ENCODE measurements around the gene LONP1.

DNA sequence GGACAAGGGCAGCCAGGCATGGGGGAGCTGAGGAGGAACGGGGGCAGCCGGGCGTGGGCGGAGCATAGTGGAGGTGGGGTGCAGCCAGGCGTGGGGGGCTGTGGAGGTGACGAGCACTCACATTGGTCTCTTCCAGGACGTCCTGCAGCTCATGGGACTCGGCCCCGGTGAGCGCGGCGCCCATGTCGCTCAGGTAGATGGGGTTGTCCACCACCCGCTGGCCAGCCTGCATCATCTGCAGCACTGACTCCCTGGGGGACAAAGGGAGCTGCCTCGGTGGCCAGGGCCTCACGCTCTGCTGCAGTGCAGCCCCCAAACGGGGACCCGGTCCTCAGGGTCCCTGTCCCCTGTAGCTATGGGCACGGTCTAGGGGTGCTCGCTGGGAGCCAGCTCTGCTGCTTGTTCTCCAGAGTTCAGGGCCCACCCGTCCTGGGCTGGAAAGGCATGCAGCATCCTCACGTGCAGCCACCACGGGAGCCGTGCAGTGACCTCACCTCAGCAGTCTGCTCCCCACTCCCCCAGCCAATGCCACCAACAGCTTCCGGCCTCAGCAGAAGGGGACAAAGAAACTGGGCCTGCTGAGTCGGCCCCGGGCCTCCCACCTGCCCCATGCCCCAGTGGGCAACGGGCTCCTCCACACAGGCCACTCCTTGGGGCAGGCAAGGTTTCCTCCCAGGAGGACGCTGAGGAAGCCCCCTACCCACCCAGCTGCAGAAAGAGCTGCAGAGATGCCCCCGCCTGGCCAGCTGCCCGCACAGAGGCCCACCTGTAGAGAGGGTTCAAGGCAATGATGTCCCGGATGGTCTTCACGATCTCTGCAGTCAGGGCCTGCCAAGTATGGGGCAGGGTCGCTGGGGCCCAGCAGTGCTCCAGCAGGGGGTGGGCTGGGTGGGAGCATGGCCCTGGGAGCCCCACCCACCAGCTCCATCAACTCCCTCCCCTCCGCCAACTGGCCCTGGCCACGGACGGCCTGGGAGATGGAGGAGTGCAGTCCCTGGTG lies 12.1 kb downstream of the LONP1 start:
- TF ChIP-seq, protein P1, sequence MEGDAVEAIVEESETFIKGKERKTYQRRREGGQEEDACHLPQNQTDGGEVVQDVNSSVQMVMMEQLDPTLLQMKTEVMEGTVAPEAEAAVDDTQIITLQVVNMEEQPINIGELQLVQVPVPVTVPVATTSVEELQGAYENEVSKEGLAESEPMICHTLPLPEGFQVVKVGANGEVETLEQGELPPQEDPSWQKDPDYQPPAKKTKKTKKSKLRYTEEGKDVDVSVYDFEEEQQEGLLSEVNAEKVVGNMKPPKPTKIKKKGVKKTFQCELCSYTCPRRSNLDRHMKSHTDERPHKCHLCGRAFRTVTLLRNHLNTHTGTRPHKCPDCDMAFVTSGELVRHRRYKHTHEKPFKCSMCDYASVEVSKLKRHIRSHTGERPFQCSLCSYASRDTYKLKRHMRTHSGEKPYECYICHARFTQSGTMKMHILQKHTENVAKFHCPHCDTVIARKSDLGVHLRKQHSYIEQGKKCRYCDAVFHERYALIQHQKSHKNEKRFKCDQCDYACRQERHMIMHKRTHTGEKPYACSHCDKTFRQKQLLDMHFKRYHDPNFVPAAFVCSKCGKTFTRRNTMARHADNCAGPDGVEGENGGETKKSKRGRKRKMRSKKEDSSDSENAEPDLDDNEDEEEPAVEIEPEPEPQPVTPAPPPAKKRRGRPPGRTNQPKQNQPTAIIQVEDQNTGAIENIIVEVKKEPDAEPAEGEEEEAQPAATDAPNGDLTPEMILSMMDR (IDR thresholded peaks at IDR 0.05): no peak
- TF ChIP-seq POLR2A (IDR thresholded peaks at IDR 0.05): no peak

Data from thyroid gland (tissue), 4 donors.